Measurements from ENCODE around the gene SERPINB6.
"Not testable (repeated sequence)": the region's sequence is repeated elsewhere in the genome, so short reads cannot be mapped to it uniquely, and the experiment has no call there.

The SERPINB6 gene

GRCh38 chr6:2953098-2953497 lies 18.3 kb downstream of the SERPINB6 start:
- no peak for DNase-seq

GRCh38 chr6:2952557-2953095 lies 18.7 kb downstream of the SERPINB6 start:
- DNase-seq, result peak; percentile 61

GRCh38 chr6:2951728-2952127 lies 19.6 kb downstream of the SERPINB6 start:
- no peak for DNase-seq

GRCh38 chr6:2950713-2951112 lies 20.7 kb downstream of the SERPINB6 start:
- DNase-seq, result no peak

- DNase-seq, result no peak
These were observed 21.8 kb downstream of the SERPINB6 start for GRCh38 chr6:2949536-2950083.

- DNase-seq, result no peak
These were observed 22.2 kb downstream of the SERPINB6 start for GRCh38 chr6:2949121-2949520.

- DNase-seq, result no peak
These were observed 22.9 kb downstream of the SERPINB6 start for GRCh38 chr6:2948228-2949025.

GRCh38 chr6:2947445-2947844 lies 23.9 kb downstream of the SERPINB6 start:
- no peak for DNase-seq

GRCh38 chr6:2945153-2945452 lies 26.3 kb downstream of the SERPINB6 start:
- DNase-seq, result no peak

GRCh38 chr6:2944405-2945152 lies 26.8 kb downstream of the SERPINB6 start:
- no peak for DNase-seq

GRCh38 chr6:2943564-2943955 lies 27.8 kb downstream of the SERPINB6 start:
- DNase-seq, result no peak

- no peak for DNase-seq
These were observed 28.3 kb downstream of the SERPINB6 start for GRCh38 chr6:2942914-2943563.

GRCh38 chr6:2942116-2942515 lies 29.3 kb downstream of the SERPINB6 start:
- DNase-seq, result not testable (repeated sequence)

- DNase-seq, result no peak
These were observed 30.5 kb downstream of the SERPINB6 start for GRCh38 chr6:2940851-2941250.

- no peak for DNase-seq
These were observed 31.1 kb downstream of the SERPINB6 start for GRCh38 chr6:2940010-2940850.

- no peak for DNase-seq
These were observed 31.9 kb downstream of the SERPINB6 start for GRCh38 chr6:2939315-2940009.

GRCh38 chr6:2938632-2939083 lies 32.7 kb downstream of the SERPINB6 start:
- peak; percentile 96 for DNase-seq

GRCh38 chr6:2938004-2938631 lies 33.2 kb downstream of the SERPINB6 start:
- DNase-seq, result no peak

- no peak for DNase-seq
These were observed 33.8 kb downstream of the SERPINB6 start for GRCh38 chr6:2937627-2938003.

- DNase-seq, result no peak
These were observed 35.6 kb downstream of the SERPINB6 start for GRCh38 chr6:2935566-2936291.

GRCh38 chr6:2934057-2934456 lies 37.3 kb downstream of the SERPINB6 start:
- DNase-seq, result no peak

All from 8988T (cell line).